GM21528 (cell line): ENCODE data around the gene CHKB.
A peak's percentile ranks its signal among the peaks of the same experiment; 100 is the strongest.

Experiments
- ATAC-seq: cut with Tn5 transposase; IDR thresholded peaks from one replicate; pipeline ENCODE4 v1.9.1; 2021; ENCODE audit warnings: mild to moderate bottlenecking, moderate library complexity; ENCODE audit not compliant: unreplicated experiment, low FRiP score

CHKB gene

GRCh38 chr22:50576806-50577696, 5.6 kb downstream of the CHKB start:
- no peak for ATAC-seq

- no peak for ATAC-seq
These were observed 6.6 kb downstream of the CHKB start for GRCh38 chr22:50576070-50576469.

- ATAC-seq, result no peak
These were observed 7.2 kb downstream of the CHKB start for GRCh38 chr22:50575426-50575941.

DNA sequence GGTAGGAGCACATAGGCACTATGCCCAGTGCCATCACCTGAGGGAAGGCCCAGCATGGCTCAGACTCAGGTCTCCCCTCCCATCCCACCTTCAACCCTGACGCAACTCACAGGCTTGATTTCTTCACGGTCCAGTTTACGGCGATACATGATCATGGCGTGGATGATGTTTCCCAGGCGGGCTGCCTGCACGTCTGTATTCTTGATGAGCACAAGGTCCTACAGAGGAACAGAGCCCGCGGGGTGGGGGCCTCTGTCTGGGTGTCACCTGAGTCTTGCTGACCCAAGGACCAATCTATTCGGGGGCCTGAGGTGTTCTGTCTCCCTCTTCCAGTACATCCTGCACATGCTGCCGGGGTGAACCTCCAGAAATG, 8.3 kb downstream of the CHKB start:
- ATAC-seq, result no peak

DNA sequence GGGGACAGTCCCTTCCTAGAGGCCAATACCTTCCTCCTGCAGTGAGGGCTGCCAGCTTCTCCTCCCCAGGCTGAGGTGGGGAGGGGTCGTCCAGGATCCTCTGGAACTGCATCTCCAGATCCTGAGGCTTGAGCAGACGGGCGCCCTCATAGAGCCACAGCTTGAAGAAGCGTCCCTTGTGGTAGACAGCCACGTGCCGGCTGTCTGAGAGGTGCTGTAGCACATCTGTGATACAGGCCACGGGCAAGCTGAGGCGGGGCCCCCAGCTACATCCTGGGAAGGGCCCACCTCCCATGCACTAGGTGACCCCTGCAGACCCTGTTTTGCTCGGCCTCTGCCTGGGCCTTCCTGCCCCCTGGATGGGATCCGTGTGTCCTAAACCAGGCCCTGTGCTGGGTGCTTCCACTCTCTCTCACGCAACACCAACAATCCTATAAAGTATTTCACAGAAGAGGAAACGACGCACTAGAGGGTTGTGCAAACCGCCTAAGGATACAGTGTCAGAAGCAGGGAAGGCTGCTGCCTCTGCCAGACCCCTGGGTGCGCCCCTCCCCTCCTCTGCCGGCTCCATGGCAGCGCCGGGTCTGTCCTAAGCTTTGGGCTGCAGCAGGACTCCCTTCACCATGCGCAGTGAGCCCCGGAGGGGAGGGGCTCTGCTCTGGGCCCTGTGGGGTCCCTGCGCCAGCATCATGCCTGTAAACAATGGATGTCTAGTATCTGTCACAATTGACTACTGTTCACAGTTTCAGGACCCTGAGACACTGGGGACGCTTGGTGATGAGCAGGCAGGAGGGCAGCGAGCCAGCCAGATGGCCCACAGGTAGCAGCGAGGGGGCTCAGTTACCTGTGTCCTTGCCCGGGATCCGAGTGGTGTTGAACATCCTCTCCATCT, 8.9 kb downstream of the CHKB start:
- no peak for ATAC-seq

DNA sequence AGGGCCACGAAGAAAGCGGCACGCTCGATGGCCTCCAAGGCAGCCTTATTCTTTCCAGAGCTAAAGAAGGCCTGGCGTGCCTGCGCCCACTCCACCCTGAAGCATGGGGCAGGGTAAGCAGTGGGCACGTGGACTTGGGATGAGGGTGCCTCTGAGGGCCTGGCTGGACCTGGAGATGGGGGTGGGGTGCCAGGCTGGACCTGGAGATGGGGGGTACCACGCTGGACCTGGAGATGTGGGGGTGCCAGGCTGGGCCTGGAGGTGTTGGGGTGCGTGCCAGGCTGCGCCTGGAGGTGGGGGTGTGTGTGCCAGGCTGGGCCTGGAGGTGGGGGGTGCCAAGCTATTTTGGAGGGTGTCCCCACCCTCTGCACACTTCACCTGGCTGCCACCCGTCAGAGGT, 9.7 kb downstream of the CHKB start:
- ATAC-seq, result no peak

- ATAC-seq, result no peak
These were observed 11.1 kb downstream of the CHKB start for GRCh38 chr22:50571264-50572175.

GRCh38 chr22:50570861-50571260, 11.8 kb downstream of the CHKB start:
- ATAC-seq, result no peak

- ATAC-seq, result no peak
These were observed 12.6 kb downstream of the CHKB start for GRCh38 chr22:50569896-50570535.

GRCh38 chr22:50569041-50569459, 13.6 kb downstream of the CHKB start:
- ATAC-seq, result no peak

DNA sequence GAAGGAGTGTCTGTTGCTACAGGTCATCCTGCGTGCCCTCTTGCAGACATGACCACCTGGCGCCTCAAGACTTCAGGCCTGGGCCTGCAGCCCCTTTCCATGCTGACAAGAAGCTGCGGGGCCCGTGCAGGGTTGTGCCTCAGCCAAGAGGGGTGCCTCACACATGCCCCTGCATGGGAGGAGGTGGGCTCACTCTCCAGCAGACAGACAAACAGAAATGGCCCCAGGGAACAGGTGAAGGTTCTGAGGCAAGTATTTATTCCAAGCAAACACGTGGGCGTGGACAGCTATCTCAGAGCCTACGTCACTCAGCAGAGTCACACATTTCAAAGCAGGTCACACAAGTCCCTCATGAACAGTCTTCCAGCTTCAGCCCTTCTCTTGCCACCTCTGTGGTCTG, 14.0 kb downstream of the CHKB start:
- ATAC-seq, result no peak

DNA sequence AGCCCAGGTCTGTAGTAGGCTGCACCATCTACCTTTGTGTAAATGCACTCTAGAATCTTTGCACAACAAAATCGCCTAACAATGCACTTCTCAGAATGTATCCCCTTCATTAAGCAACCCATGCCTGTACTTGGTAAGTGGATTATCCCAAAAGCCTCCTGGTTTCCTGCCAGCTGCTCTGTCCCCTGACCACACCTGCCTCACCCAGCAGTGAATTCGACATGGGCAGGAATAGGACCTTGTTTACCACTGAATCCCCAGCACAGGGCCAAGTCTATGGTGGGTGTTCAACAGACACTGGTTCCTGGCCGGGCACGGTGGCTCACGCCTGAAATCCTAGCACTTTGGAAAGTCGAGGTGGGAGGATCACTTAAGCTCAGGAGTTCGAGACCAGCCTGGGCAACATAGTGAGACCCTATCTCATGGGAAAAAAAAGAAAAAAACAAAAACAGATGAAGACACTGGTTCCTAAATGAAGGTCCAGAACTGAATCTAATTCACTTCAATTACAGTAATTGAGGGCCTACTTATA, 14.9 kb downstream of the CHKB start:
- no peak for ATAC-seq

DNA sequence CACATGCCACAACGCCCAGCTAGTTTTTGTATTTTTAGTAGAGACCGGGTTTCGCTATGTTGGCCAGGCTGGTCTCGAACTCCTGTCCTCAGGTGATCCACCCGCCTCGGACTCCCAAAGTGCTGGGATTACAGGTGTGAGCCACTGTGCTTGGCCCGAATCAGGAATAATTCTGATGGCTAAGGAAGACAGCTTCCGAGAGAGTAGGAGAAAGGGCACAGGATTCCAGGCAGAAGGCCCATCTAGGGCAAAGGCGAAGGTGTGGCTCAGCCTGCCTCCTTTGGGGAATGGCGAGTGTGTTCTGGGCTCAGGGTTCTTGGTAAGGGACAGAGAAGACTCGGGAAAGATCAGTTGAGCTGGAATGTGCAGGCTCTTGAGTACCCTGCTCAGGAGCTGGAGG, 18.4 kb downstream of the CHKB start:
- ATAC-seq, result no peak

GRCh38 chr22:50563413-50564160, 19.1 kb downstream of the CHKB start:
- no peak for ATAC-seq

DNA sequence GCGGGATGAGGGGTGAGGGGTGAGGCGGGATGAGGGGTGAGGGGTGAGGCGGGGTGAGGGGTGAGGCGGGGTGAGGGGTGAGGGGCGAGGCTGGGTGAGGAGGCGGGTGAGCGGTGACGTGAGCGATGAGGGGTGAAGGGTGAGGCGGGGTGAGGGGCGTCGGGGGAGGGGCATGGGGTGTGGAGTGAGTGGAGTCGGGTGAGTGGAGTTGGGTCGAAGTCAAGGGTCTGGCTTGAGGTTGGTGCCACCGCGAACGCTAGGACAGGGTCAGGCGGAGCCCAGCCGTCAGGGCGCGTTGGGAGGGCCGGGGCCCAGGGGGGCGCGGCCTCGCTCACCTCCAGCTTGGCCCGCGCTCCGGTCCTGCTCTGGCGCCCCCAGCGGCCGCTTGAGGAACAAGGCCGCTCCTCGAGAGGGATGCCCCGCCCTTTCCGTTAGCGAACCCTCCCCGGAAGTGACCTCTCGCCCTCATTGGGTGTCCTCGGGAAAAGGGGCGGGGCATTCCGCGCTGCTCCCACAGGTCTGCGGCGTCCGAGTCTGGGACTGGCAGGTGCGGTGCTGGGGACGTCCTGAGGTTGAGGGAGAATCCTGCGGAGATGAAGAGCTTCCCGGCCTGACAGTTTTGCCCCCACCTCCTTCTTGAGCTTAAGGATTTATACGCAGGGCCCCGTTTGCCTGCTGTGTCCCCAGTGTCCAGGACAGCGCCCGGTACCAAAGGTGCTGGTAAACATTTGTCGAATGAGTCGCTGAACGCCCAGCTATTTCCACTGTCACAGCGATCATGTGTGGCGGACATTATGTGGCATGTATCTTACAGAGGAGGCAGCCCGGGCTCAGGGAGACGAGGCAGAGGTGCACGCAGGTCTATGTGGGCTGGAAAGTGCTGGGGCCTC, 19.9 kb downstream of the CHKB start, which contains the start of gene SYCE3:
TSS of gene SYCE3 (minus strand) at position 397 of the 890 bp plus-strand sequence. CDS start 6,514 bp downstream, outside the sequence.
- ATAC-seq, result peak; percentile 85

GRCh38 chr22:50561401-50562358, 21.0 kb downstream of the CHKB start:
- no peak for ATAC-seq

- no peak for ATAC-seq
These were observed 22.6 kb downstream of the CHKB start for GRCh38 chr22:50560034-50560433.
